Astrocyte of the spinal cord (primary cell): ENCODE results near the gene DDX41.
A peak's percentile ranks its signal among the peaks of the same experiment; 100 is the strongest.

ENCODE experiments used
- DNase-seq: peaks from one replicate; pipeline ENCODE4 v3.0.0; 2011; ENCODE audit warnings: low read depth, low spot score
- H3K4me3 ChIP-seq: 2 replicates; pipeline ENCODE4 v1.5.1; 2011; ENCODE audit warnings: low read depth, mild to moderate bottlenecking, low read length, moderate library complexity
- CTCF ChIP-seq: IDR thresholded peaks from 2 replicates; pipeline ENCODE4 v1.5.1; 2012; ENCODE audit warnings: low read depth, mild to moderate bottlenecking, low read length, inconsistent platforms
- in situ Hi-C: cut with HindIII; loops from 2 replicates; pipeline ENCODE4 v1.10.0; 2017; ENCODE audit warnings: low sequenced_read_pairs

DDX41 gene

GRCh38 chr5:177554474-177555111, 37.8 kb upstream of the DDX41 start, which contains the start of gene FAM193B:
TSS of gene FAM193B (minus strand) at chr5:177554563. CDS start at chr5:177554458, 105 bp downstream.
- in situ Hi-C loops: no loop called here
- peak; percentile 91 for DNase-seq
- peak; percentile 15 for TF ChIP-seq CTCF
- peak within 1 kb of the TSS; percentile 83 for H3K4me3 ChIP-seq

- DNase-seq: no peak
- peak overlapping the region; percentile 83 for H3K4me3 ChIP-seq
- TF ChIP-seq CTCF: no peak
- in situ Hi-C loops: no loop called here
These were observed 37.1 kb upstream of the DDX41 start for GRCh38 chr5:177553671-177554429.

- TF ChIP-seq CTCF: peak; percentile 9
- DNase-seq: no peak
- H3K4me3 ChIP-seq: peak overlapping the region; percentile 83
- in situ Hi-C loops: no loop called here
These were observed 36.2 kb upstream of the DDX41 start for GRCh38 chr5:177552839-177553455.

DNA sequence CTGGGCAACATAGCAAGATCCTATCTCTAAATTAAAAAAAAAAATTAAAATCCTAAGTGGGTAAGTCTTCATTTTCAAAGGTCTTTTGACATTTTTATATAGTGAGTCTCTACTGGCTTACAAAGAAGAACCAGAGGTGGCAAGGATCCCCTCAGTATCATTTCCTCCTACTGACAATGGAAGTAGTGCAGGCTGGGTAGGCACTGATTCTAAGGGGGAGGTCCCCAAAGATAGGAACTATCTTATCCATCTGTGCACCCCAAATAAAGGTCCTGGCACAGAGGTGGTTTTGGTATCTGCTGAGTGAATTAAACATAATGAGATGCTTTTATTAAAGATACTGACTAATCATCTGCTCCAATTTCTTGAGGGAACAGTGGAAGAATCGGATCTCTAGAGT, 33.4 kb upstream of the DDX41 start:
- DNase-seq: no peak
- in situ Hi-C loops: no loop called here
- H3K4me3 ChIP-seq: no peak overlapping the region
- no peak for TF ChIP-seq CTCF

- DNase-seq: no peak
- TF ChIP-seq CTCF: no peak
- in situ Hi-C loops: no loop called here
- no peak overlapping the region for H3K4me3 ChIP-seq
These were observed 31.7 kb upstream of the DDX41 start for GRCh38 chr5:177548495-177548894.

DNA sequence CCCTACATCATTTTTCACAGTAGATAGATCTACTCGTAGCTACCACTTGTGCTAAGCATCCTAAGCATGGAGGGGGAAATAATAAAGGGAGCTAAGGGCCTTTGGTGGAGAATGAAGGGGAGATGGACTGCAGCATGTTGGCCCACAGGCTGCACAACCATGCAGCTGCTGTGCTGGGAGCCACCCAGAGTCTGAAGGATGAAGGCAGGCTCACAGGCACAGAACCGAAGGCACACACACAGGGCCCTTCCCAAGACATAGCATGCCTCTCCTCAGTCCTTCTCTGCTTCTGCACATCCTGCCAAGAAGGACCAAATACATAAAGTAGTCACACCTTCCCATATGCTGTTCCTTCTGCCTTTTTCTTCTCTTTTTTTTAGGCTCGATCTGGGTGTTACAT, 31.0 kb upstream of the DDX41 start:
- in situ Hi-C loops: no loop called here
- no peak for DNase-seq

More for the DNA sequence above, 31.0 kb upstream of the DDX41 start:
- TF ChIP-seq CTCF: no peak
- no peak overlapping the region for H3K4me3 ChIP-seq
